ENCODE results near the gene ARL8A. TPM values are rescaled to one million over a fixed set of nuclear protein-coding genes. Genes with fewer than 3 reads are reported as not detected.

ARL8A gene
- total RNA-seq, 1 experiment from 2014 or later, result 45.6 TPM

- Histone ChIP-seq H3K9ac (ENCODE audit: low read length) (peak overlapping the region; percentile 39), H3K4me3 (replicated peaks in 1 of 2; ENCODE audit: low read depth in 1 of 2, low read length in 2 of 2) (0 out of 4 replicates have a peak overlapping the region, but pooled peaks of 1 of the 2 experiments have one; percentile 8), H4K20me1 (ENCODE audit: insufficient read depth) (no peaks in the 10 kb centered on the region), H3K4me2 (ENCODE audit: low read length) (peak overlapping the region; percentile 78), H3K4me1 (ENCODE audit: control insufficient read depth in 1 of 2, insufficient read depth in 2 of 2, low read length in 2 of 2) (peaks cover 53 to 68% of the 10 kb centered on the region in 2 experiments), H3K36me3 (ENCODE audit: control insufficient read depth in 1 of 2, insufficient read depth in 2 of 2, low read length in 2 of 2) (no peaks in the 10 kb centered on the region), H3K27ac (ENCODE audit: low read depth, low read length) (peak overlapping the region; percentile 86), H3K9me2 (ENCODE audit: insufficient read depth) (no peaks in the 10 kb centered on the region), H3K79me2 (ENCODE audit: insufficient read depth, low read length) (no peaks in the 10 kb centered on the region), H3K9me3 (ENCODE audit: control insufficient read depth in 1 of 2, insufficient read depth in 1 of 2, low read depth in 1 of 2, low read length in 2 of 2) (no peaks in the 10 kb centered on the region), H3K27me3 (ENCODE audit: insufficient read depth, low read length) (no peaks in the 10 kb centered on the region), H2AFZ (ENCODE audit: low read depth, low read length, poor library complexity, severe bottlenecking) (no peak overlapping the region)
- ATAC-seq (peak; percentile 15), DNase-seq (ENCODE audit: low read depth, low spot score) (no peak)
- ChIA-PET RAD21 (ENCODE audit: low non-redundant PET in 1 of 2, low total read pairs in 2 of 2, uncharacterized antibody in 2 of 2, unreplicated experiment in 2 of 2) (interaction anchor here in 1 of 2 experiments (1.2 kb wide), 1 partner anchor 50 kb away, joined by 4 read pairs; no protein-coding TSS in a partner anchor), CTCF (interaction anchor here (1.2 to 3.9 kb wide), 4 partner anchors 28 to 108 kb away, joined by 3 to 26 read pairs (median 8); partner anchors contain the start of gene ELF3), POLR2A (interaction anchor here (1.1 to 5.0 kb wide), 4 partner anchors 50 to 100 kb away, joined by 3 to 72 read pairs (median 6); partner anchors contain the start of gene ELF3)
- intact Hi-C loops (cut with micrococcal nuclease), result loop anchor here (5.0 kb wide), 2 partner anchors 50 to 395 kb away; no protein-coding TSS in a partner anchor
- BruUV-seq (replicated peaks), result no TSS peak
- TF ChIP-seq RAD21 (IDR thresholded peaks at IDR 0.05; ENCODE audit: low read depth) (no peak), POLR2AphosphoS5 (IDR thresholded peaks at IDR 0.05; ENCODE audit: low read depth, low read length) (peak; percentile 58; the same call in 1 of the 2 replicates), SIN3A (IDR thresholded peaks at IDR 0.05; ENCODE audit: low read depth) (no peak), TCF7L2 (IDR thresholded peaks at IDR 0.05; ENCODE audit: borderline replicate concordance, extremely low read depth, insufficient read depth, insufficient read length) (peak; percentile 83), EGR1 (IDR thresholded peaks at IDR 0.05; ENCODE audit: low read depth) (no peak), CTCF (IDR thresholded peaks at IDR 0.05 in 2 of 3, conservative IDR thresholded peaks at IDR 0.05 in 1 of 3; ENCODE audit: borderline replicate concordance in 1 of 3, insufficient read depth in 1 of 3, low read depth in 2 of 3, low read length in 2 of 3) (no peak)
Observed at GRCh38 chr1:202107321-202107761, 37.2 kb downstream of the ARL8A start.
